PC-3 (cell line): ENCODE data around the gene BNC1.

Experiments
- EZH2 ChIP-seq: fragments of 300-600 bp; sonication (generic); IDR thresholded peaks from one replicate; pipeline ENCODE4 v1.6.1; 2017; ENCODE audit warnings: antibody characterized with exemption, mild to moderate bottlenecking, low read length; ENCODE audit not compliant: unreplicated experiment
- EZH2phosphoT487 ChIP-seq: fragments of 300-600 bp; sonication (generic); IDR thresholded peaks from 2 replicates; pipeline ENCODE4 v1.6.1; 2018; ENCODE audit warnings: mild to moderate bottlenecking, antibody characterized with exemption, low read length, borderline replicate concordance
- TF ChIP-seq, protein P1 (sequence below): fragments of 300-600 bp; sonication (generic); conservative IDR thresholded peaks from 2 replicates; pipeline ENCODE4 v1.5.1; 2017; ENCODE audit warnings: antibody characterized with exemption, low read depth, mild to moderate bottlenecking, low read length

DNA sequence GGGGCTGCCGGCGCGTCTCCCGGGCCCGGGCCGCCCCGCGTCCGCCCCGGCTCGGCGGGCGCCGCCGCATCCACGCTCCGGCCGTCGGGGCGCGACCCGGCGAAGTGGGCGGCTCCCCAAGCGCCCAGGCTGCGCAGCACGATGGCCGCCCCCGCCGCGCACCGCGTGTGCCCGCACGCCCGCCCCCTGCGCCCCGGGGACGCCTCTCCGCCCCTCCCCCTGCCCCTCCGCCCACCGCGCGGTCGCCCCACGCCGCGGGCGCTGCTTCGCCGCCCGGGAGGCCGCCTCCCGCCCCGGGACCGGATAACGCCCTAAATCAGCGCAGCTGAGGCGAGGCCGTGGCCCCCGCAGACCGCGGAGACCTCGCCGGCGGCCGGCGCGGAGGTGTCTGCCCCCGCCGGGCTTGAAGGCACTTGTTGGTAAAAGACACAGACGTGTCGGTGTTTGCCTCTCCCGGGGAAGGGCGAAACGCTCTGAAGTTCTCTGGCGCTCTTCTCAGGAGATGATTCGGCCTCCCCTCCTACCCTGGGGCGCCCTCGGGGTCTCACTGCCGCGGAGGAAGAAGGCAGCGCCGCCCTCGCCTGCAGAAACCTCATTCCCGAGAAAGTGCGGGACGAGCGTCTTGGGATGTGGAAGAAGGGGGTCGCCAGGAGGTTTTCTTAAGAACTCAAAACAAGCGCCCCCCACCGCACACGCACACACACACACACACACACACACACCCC, at the start of gene BNC1:
- TF ChIP-seq, protein P1, sequence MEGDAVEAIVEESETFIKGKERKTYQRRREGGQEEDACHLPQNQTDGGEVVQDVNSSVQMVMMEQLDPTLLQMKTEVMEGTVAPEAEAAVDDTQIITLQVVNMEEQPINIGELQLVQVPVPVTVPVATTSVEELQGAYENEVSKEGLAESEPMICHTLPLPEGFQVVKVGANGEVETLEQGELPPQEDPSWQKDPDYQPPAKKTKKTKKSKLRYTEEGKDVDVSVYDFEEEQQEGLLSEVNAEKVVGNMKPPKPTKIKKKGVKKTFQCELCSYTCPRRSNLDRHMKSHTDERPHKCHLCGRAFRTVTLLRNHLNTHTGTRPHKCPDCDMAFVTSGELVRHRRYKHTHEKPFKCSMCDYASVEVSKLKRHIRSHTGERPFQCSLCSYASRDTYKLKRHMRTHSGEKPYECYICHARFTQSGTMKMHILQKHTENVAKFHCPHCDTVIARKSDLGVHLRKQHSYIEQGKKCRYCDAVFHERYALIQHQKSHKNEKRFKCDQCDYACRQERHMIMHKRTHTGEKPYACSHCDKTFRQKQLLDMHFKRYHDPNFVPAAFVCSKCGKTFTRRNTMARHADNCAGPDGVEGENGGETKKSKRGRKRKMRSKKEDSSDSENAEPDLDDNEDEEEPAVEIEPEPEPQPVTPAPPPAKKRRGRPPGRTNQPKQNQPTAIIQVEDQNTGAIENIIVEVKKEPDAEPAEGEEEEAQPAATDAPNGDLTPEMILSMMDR, result no peak
- no peak for TF ChIP-seq EZH2phosphoT487
- no peak for TF ChIP-seq EZH2
